Activated naive CD4-positive, alpha-beta T cell treated with anti-CD3 and anti-CD28 coated beads, Interleukin-2, amount 50 U/mL, for 72 hours (primary cell): ENCODE measurements around the gene STK32C. TPM values are rescaled to one million over a fixed set of nuclear protein-coding genes. Genes with fewer than 3 reads are reported as not detected.
A peak's percentile ranks its signal among the peaks of the same experiment; 100 is the strongest.
"Not testable (repeated sequence)": the region's sequence is repeated elsewhere in the genome, so short reads cannot be mapped to it uniquely, and the experiment has no call there.

Source experiments
- ATAC-seq, 2 donors: fragments of 150-1000 bp; cut with Tn5 transposase; 2 replicates each; pipeline ENCODE4 v1.10.0; 2021; ENCODE audit warnings: mild to moderate bottlenecking in 2 of 2, moderate library complexity in 2 of 2
- DNase-seq, 2 donors: peaks; one replicate each; pipeline ENCODE4 v3.0.0; 2021 to 2022; ENCODE audit warnings: low spot score in 2 of 2
- H3K27ac Mint-ChIP-seq, 2 donors: one replicate each; pipeline ENCODE4 v1.8.0; 2022; ENCODE audit warnings: mild to moderate bottlenecking in 2 of 2, mixed read lengths in 2 of 2
- H3K36me3 Mint-ChIP-seq, 2 donors: one replicate each; pipeline ENCODE4 v1.8.0; 2022; ENCODE audit warnings: mixed read lengths in 2 of 2
- H3K9me3 Mint-ChIP-seq, 2 donors: one replicate each; pipeline ENCODE4 v1.8.0; 2022; ENCODE audit warnings: mixed read lengths in 2 of 2
- total RNA-seq, 2 donors: library from RNA; stranded (reverse); gene quantifications; one replicate each; pipeline ENCODE4 v1.2.3, GENCODE V29; 2022

STK32C gene
- 10 to 100 TPM; 14.5 to 25.5 TPM for total RNA-seq

DNA sequence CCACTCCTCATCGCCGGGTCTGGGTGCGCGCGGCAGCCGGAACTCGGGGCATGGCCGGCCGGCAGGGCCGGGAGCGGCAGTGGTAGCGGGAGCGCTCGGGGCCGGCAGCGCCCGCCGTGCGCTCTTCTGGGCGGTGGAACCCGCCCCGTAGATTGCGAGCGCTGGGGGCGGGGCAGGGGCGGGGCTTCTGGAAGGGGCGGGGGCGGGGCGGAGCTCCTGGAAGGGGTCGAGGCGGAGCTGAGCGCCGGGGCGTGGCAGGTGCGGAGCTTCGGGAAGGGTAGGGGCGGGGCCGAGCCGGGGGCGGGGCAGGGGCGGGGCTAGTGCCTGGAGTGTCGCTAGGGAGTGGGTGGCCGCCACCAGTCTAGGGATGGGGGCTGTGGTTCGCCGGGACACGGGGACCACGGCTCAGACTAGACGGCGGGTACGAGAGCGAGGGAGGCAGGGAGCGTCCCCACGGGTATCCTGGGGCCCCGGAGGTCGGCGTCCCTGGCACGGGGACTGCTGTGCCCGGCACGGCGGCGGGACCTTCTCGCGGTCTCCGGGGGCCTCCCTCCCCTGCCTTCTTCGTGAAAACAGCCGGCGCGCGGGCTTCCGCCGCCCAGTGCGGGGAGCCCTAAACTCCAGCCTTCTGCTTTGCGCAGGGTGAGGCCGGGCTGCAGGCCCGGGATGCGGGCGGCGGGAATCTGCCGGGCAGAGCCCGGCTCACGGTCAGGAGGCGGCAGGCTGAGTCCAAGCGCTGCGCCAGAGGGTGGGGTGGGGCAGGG lies at the start of gene STK32C:
STK32C (minus strand) TSS at position 128 of the 764 bp plus-strand sequence; CDS start at position 11, 117 bp downstream.
- Mint-ChIP-seq H3K27ac (peak within 1 kb of the TSS; percentile 49 to 55), H3K36me3 (peaks cover 0 to 5% of the 10 kb centered on the region in 2 donors)
- peak; percentile 86 to 90 for ATAC-seq

DNA sequence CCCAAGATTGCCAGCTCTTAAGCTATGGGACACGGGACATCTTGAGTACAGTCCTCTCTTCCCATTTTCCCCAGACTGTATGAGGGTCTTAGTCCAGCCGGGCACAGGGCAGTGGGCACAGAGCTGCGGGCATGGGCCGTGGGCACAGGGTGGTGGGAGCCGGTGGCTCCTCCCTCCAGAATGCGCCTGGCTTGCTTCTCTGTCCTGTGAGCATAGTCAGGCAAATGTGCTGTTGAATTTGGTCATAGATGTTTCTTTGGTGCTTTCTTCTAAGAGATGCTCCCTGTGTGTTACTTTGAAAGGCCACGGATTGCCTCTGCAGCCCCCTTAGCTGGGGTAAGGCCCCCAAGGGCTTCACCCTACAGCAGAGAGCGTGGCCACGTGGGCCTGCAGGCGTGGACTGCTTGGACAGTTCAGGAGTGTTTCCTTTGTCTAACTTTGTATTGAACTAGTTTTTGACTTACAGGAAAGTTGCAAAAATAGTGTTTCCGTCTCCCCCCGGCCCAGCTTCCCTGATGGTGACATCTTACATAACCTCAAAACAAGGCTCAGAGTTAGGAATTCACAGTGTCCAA lies 49.0 kb upstream of the STK32C start:
- Mint-ChIP-seq H3K36me3 (no peaks in the 10 kb centered on the region), H3K9me3 (peaks cover 0 to 5% of the 10 kb centered on the region in 2 donors), H3K27ac (peak overlapping the region in 1 of 2 donors; percentile 5)
- DNase-seq: peak in 1 of 2 donors; percentile 35
- ATAC-seq: no peak

More for the DNA sequence above, at the start of gene STK32C:
- peak; percentile 82 to 90 for DNase-seq
- H3K9me3 Mint-ChIP-seq: no peaks in the 10 kb centered on the region

DNA sequence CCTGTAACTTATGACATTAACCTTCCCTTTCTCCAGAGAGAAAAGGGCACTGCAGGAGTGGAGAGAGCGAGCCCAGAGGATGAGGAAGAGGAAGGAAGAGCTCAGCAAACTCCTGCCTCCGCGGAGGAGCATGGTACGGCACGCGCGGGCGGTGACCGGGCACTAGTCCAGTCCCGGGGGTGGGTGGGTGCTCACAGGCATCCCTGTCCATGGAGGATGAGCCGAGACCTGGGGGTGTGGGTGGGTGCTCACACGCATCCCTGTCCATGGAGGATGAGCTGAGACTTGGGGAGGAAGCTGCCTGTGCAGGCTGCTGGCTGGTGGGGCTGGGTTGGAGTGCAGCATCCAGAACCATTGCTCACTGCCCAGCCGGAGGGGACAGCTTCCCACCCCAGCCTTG lies 48.0 kb upstream of the STK32C start:
- peaks cover 0 to 5% of the 10 kb centered on the region in 2 donors for H3K9me3 Mint-ChIP-seq
- ATAC-seq (no peak), DNase-seq (peak in 1 of 2 donors; percentile 30)
- no peaks in the 10 kb centered on the region for H3K36me3 Mint-ChIP-seq
- H3K27ac Mint-ChIP-seq: peak overlapping the region in 1 of 2 donors; percentile 76

DNA sequence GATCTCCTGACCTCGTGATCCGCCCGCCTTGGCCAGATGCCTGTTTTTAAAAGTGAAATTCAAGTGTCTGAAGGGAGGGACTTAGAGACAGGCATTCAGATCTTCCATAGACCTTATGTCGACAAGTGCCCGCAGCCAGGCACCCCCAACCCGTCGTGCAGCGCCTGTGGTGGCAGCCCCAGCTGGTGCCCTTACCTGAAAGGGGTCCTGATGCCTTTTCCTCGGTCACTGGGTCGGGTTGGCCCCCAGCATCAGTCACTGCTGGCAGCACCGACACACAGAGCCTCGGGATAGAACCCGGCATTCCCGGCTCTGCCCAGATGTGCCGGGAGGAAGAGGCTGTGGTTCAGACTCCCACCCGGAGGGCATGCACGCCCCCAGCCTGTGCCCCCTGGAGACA lies 47.5 kb upstream of the STK32C start:
- no peak for ATAC-seq
- H3K27ac Mint-ChIP-seq: peak overlapping the region in 1 of 2 donors; percentile 76
- no peaks in the 10 kb centered on the region for H3K36me3 Mint-ChIP-seq
- DNase-seq: peak in 1 of 2 donors; percentile 38
- H3K9me3 Mint-ChIP-seq: peaks cover 0 to 5% of the 10 kb centered on the region in 2 donors

DNA sequence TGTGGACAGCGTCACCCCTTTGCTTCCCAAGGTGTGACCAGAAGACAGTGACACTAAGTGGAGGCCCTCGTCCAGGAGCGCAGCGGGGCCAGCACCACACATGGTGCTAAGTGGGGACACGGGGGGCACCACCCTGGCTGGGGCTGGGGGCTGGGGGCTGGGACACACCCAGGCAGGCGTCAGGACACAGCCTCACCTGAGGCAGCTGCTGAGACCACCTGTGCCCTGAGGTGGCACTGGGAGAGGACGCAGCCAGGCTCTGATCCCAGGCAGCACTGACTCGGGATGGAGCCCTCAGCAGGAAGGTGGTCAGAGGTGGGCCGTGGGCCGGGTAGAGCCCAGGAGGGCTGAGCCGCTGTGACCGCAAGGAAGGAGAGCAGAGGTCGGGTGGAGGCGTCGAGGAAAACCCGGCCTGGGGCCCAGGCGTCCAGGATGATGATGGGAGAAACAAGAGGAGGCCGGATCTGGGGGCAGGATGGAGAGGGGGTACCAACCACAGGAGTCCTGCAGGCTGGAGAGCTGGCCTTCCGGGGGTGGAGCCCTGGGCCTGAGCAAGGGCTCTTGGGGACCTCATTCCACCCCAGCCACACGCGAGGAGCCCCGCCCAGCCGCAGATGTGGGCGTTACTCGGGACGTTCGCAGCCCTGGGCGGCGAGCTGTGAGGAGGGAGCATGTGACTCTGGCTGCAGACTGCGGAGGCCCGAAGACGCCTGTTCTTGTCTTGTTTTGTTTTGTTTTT lies 46.8 kb upstream of the STK32C start:
- H3K9me3 Mint-ChIP-seq: peaks cover 0 to 5% of the 10 kb centered on the region in 2 donors
- ATAC-seq: no peak

DNA sequence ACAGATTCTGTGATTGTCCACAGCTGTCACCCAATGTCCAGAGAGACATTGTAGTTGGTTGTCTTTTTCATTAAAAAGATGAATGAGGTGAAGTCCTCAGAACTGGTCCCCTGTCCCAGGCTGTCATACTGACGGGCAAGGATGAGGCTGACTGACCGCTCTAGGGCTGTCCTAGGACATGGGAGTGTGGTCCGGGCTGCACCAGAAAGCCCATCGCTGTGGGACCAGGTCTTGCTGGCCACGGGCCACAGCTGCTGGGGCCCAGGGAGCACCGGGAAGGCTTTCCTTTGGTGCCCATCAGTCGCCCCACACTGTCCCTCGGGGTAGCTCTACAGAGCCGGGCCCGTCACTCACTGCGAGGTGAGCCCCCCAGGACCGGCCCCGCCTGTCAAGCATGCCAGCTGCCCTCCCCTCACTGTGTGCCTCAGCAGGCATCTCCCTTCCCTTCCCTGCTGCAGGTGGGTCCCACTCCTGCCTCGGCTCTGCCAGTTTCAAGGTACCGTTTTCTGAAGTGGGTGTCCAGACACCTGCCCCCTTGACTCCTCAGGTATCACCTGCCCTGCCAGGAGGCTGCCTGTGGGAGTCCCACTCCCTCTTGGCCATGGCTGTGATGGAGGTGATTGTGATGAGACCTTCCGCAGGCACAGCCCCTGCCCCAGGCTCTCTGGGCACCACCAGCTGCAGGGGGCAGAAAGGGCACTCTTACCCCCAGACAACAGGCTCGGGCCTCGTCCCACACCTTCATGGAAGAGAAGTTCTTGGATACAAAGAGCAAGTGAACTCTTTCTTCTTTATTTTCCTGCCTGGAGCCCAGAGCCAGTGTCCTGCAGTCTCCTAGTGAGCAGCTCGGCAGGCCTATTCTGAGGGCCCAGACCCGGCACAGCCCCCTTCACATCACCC lies 46.0 kb upstream of the STK32C start:
- no peaks in the 10 kb centered on the region for H3K36me3 Mint-ChIP-seq
- peak overlapping the region in 1 of 2 donors; percentile 58 for H3K27ac Mint-ChIP-seq
- peaks cover 0 to 5% of the 10 kb centered on the region in 2 donors for H3K9me3 Mint-ChIP-seq
- DNase-seq (peak in 1 of 2 donors; percentile 44), ATAC-seq (no peak)

More for the DNA sequence above, 46.8 kb upstream of the STK32C start:
- no peak overlapping the region for H3K27ac Mint-ChIP-seq
- no peaks in the 10 kb centered on the region for H3K36me3 Mint-ChIP-seq
- DNase-seq: peak in 1 of 2 donors; percentile 52

DNA sequence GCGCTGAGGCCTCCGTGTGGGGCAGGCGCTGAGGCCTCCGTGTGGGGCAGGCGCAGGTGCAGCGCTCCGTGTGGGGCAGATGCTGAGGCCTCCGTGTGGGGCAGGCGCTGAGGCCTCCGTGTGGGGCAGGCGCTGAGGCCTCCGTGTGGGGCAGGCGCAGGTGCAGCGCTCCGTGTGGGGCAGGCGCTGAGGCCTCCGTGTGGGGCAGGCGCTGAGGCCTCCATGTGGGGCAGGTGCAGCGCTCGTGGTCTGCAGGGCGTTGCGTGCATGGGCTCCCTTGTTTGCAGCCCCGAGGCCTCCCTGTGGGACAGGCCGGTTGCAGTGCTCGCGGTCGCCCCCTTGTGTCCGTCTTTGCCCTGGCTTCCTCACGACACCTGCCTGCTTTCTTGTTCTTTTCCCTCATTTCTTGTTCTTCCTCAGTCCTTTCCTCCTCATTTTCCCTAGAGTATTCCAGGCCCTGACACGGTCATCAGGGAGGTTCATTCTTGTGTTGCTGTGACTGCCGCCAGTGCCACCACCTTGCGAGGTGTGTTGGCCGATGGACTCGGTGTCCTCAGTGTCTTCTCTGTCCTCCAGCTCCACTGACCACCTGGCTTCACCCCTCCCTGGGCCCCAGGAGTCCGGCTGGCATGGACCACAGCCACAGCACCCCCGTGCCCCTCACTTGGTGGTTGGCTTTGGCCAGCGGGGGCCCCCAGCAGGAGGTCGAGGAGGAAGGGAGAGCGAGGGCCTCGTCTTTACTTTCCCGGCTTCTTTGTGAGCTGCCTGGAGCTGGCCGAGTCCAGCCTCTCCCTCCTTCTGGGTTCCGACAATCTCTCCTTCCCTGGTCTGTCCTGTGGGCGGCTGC lies 44.9 kb upstream of the STK32C start:
- DNase-seq: peak; percentile 73 to 83
- peak overlapping the region in 1 of 2 donors; percentile 58 for H3K27ac Mint-ChIP-seq
- peak; percentile 69 to 71 for ATAC-seq
- not testable (repeated sequence) for H3K36me3 Mint-ChIP-seq, H3K9me3 Mint-ChIP-seq

DNA sequence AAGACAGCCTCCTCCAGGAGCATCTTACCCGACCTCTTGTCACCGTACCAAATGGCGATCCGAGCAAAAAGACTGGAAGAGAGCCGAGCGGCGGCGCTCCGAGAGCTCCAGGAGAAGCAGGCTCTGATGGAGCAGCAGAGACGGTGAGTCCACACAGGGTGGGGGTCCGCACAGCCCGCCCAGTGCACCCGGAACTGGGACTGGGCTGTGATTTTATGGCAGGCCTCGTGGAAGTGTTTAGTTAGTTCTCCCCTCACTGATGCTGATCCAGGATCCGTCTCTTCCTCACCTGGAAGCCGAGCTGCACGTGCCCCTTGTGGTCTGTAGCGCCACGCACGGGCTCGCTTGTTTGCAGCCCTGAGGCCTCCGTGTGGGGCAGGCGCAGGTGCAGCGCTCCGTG lies 43.9 kb upstream of the STK32C start:
- no peaks in the 10 kb centered on the region for H3K36me3 Mint-ChIP-seq
- ATAC-seq: no peak
- no peak overlapping the region for H3K27ac Mint-ChIP-seq
- H3K9me3 Mint-ChIP-seq: no peaks in the 10 kb centered on the region
- no peak for DNase-seq

DNA sequence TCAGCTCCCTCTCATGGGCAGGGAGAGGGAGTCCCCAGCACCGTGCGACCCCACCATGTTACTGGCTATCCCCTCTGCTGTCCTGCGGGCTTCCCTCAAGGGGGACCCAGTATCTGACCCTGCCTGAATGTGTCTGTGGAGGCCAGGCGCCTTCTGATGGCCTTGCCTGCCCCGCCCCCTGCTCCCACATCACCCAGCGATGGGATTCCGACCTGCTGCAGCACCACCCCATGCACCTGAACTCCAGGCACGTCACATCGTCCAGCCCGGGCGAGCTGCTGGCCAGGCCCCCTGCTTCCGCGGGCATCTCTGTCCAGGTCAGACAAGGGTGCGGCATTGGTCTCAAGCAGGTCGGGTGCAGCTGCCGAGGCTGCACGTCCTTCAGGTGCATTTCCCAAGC lies 43.2 kb upstream of the STK32C start:
- DNase-seq (no peak), ATAC-seq (no peak)
- Mint-ChIP-seq H3K9me3 (no peaks in the 10 kb centered on the region), H3K27ac (no peak overlapping the region), H3K36me3 (no peaks in the 10 kb centered on the region)

DNA sequence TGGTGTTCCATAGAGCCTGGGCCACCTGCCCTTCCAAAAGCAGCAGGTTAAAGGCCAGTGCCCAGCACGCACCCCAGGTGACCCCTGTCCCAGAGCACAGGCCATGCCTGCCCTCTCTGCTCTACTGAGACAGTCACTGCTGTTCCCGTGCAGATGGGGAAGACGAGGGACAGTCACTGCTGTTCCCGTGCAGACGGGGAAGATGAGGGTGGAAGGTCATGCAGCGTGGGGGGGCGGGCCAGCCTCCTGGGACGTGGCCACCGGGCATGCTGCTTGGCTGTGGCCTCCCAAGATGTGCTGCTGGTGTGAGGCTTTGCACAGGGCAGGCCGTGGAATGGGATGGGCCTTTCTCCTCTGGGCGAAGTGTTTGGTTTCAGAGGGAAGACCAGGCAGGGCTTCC lies 42.6 kb upstream of the STK32C start:
- no peak for DNase-seq
- Mint-ChIP-seq H3K9me3 (no peaks in the 10 kb centered on the region), H3K36me3 (no peaks in the 10 kb centered on the region), H3K27ac (no peak overlapping the region)
- ATAC-seq: no peak

DNA sequence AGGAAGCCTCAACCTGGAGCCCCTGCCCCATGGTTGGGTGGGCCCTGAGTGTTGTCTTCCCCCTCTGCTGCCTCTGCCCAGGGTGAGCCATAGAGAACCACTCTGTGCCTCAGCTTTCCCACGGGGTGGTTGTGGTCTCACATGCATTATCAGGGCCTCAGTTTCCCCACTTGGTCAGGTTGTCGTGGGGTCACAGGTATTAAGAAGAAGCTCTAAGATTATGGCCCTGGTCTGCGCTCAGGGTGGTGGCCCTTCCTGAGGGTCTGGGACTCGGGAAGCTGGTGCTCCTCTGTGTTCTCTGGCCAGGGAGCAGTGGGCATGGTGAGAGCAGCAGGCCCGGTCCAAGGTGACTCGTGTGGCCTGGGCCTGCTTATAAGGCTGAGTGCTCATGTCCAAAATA lies 42.0 kb upstream of the STK32C start:
- DNase-seq (no peak), ATAC-seq (no peak)
- Mint-ChIP-seq H3K36me3 (no peaks in the 10 kb centered on the region), H3K27ac (no peak overlapping the region), H3K9me3 (no peaks in the 10 kb centered on the region)

DNA sequence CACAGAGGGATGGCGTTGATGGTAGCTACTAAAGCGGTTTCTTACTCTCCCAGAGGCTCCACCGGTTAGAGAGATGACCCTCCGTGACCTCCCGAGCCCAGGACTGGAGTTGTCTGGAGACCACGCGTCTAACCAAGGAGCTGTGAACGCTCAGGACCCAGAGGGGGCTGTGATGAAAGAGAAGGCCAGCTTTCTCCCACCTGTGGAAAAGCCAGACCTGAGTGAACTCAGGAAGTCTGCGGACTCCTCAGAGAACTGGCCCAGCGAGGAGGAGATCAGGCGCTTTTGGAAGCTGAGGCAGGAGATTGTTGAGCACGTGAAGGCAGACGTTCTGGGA lies 40.1 kb upstream of the STK32C start:
- no peaks in the 10 kb centered on the region for H3K9me3 Mint-ChIP-seq
- ATAC-seq (no peak), DNase-seq (peak in 1 of 2 donors; percentile 38)
- H3K36me3 Mint-ChIP-seq: no peaks in the 10 kb centered on the region
- H3K27ac Mint-ChIP-seq: peak overlapping the region in 1 of 2 donors; percentile 26

DNA sequence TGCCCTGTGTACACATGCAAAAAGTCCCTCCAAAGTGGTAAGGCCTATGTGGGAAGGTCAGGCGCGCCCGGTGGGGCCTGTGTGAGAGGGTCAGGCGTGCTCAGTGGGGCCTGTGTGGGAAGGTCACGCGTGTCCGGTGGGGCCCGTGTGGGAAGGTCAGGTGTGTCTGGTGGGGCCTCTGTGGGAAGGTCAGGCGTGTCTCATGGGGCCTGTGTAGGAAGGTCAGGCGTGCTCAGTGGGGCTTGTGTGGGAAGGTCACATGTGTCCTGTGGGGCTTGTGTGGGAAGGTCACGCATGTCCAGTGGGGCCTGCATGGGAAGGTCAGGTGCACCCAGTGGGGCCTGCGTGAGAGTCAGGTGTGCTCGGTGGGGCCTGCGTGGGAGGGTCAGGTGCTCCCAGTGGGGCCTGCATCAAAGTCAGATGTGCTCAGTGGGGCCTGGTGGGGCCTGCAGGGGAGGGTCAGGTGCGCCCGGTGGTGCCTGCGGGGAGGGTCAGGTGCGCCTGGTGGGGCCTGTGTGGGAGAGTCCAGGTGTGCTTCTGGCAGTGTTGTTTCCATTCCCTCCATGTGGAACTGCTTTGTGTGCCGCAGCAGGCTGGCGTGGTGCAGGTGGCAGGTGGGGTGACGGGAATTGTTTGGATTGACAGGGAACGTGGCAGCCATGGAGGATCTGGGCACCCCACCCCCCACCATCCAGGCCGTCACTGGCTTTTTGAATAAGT lies 39.6 kb upstream of the STK32C start:
- H3K9me3 Mint-ChIP-seq: no peaks in the 10 kb centered on the region
- peak overlapping the region in 1 of 2 donors; percentile 13 for H3K27ac Mint-ChIP-seq

DNA sequence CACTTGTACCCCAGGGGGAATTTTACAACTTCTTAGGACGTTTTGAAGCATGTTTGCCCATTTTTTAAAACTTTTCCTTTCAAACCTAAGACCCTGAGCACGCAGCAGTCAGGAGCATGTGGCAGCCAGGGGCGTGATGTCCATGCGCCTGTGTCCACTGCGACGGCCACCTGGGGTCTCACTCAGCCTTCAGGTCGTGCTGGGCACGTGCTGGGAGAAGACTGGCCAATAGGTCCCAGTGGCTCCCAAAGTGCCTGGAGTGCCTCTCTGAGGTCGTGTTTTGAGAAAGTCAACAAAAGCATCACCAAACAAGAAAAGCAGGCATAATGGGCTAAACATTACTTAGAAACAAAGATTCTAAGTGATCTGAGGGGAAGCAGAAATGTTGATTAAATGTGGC lies 39.1 kb upstream of the STK32C start:
- ATAC-seq: no peak
- no peaks in the 10 kb centered on the region for H3K9me3 Mint-ChIP-seq

More for the DNA sequence above, 39.6 kb upstream of the STK32C start:
- ATAC-seq: no peak
- DNase-seq: peak in 1 of 2 donors; percentile 48
- H3K36me3 Mint-ChIP-seq: no peaks in the 10 kb centered on the region

DNA sequence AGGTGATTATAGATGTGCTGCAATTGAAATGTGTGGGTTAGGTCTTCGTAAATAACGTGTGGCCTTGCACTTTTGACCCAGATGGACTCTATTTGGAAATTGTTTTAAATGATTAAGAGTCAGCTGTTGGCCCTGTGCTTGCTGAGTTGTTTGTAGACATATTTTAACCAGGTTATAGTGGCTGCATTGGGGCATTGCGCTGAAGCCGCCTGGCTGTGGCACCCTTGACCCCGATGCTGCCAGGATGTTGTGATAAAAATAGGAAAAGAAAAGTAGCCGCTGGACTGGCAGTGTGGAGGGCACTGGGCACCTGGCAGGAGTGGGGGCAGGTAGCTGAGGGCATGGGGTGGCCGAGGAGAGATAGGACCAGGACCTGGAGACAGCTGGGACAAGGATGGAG lies 37.6 kb upstream of the STK32C start:
- DNase-seq (no peak), ATAC-seq (no peak)
- no peak overlapping the region for H3K27ac Mint-ChIP-seq
- H3K9me3 Mint-ChIP-seq: no peaks in the 10 kb centered on the region
- H3K36me3 Mint-ChIP-seq: no peaks in the 10 kb centered on the region

More for the DNA sequence above, 39.1 kb upstream of the STK32C start:
- Mint-ChIP-seq H3K27ac (peak overlapping the region in 1 of 2 donors; percentile 13), H3K36me3 (no peaks in the 10 kb centered on the region)
- DNase-seq: peak in 1 of 2 donors; percentile 37
